ENCODE results near the gene HLA-DQB2. TPM values are rescaled to one million over a fixed set of nuclear protein-coding genes. Genes with fewer than 3 reads are reported as not detected.

The HLA-DQB2 gene
- total RNA-seq, 1 experiment from 2014 or later: not detected

DNA sequence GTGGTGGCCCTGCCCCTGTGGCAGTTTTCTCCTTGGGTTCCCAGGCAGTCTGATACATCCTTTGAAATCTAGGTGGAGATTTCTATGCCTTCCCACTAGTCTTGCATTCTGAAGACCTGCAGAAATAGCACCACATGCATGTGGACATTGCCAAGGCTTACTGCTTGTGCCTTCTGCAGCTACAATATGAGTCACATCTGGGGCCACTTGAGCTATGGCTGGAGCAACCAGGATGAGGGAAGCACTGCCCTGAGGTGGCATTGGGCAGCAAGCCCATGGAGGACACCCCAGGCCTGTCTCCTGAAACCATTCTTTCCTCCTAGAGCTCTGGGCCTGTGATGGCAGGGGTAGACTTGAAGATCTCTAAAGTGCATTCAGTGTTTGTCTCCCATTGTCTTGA, 15.7 kb upstream of the HLA-DQB2 start:
- POLR2A ChIA-PET (ENCODE audit: unreplicated experiment): no interaction called here
- intact Hi-C loops (cut with micrococcal nuclease): no loop called here
- DNase-seq (no peak), ATAC-seq (no peak)
- no peaks in the 10 kb centered on the region for H3K9me2 ChIP-seq (replicated peaks; ENCODE audit: low read length)
- no peak overlapping the region for H3K4me2 ChIP-seq (ENCODE audit: low read length)
- H3K27ac ChIP-seq (ENCODE audit: low read length): no peak overlapping the region
- TF ChIP-seq EZH2 (IDR thresholded peaks at IDR 0.05; ENCODE audit: low read length, unreplicated experiment): no peak
- no peak for TF ChIP-seq EZH2phosphoT487 (IDR thresholded peaks at IDR 0.05; ENCODE audit: borderline replicate concordance, low read length)
- no peak for TF ChIP-seq CTCF (conservative IDR thresholded peaks at IDR 0.05; ENCODE audit: low read depth, low read length)
- no peaks in the 10 kb centered on the region for H3K79me2 ChIP-seq (ENCODE audit: low read length)
- H3K4me1 ChIP-seq (ENCODE audit: insufficient read depth, low read length): no peaks in the 10 kb centered on the region
- no peaks in the 10 kb centered on the region for H3K36me3 ChIP-seq (ENCODE audit: low read depth, low read length)
- peaks cover 45% of the 10 kb centered on the region for H3K27me3 ChIP-seq (ENCODE audit: low read length)
- H2AFZ ChIP-seq (ENCODE audit: low read length): no peak overlapping the region
- no peak overlapping the region for H3K4me3 ChIP-seq (ENCODE audit: low read length)
- H4K20me1 ChIP-seq (ENCODE audit: low read length): no peaks in the 10 kb centered on the region
- CTCF ChIA-PET: no interaction called here
- H3F3A ChIP-seq (ENCODE audit: low read length, unreplicated experiment): no peaks in the 10 kb centered on the region
- no TSS peak for BruUV-seq (replicated peaks)
- no peak overlapping the region for H3K9ac ChIP-seq (ENCODE audit: low read length)
- no peaks in the 10 kb centered on the region for H3K9me3 ChIP-seq (ENCODE audit: low read length)

DNA sequence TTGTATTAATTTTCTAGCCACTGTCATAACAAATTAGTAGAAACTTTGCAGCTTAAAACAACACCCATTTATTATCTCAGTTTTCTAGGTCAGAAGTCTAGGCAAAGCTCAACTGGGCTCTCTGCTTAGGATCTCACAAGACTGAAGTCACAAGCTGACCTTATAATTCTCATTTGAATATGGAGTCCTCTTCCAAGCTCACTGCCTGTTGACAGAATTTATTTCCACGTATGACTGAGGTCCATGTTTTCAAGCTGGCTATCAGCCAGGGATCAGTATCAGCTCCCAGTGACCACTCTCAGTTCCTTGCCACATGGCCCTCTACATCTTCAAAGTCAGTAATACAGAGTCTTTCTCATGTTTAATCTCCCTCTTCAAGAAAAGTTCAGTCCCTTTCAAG, 11.7 kb upstream of the HLA-DQB2 start:
- H3F3A ChIP-seq (ENCODE audit: low read length, unreplicated experiment): no peaks in the 10 kb centered on the region
- H3K9ac ChIP-seq (ENCODE audit: low read length): no peak overlapping the region
- no peak overlapping the region for H3K4me3 ChIP-seq (ENCODE audit: low read length)
- ATAC-seq (no peak), DNase-seq (no peak)
- POLR2A ChIA-PET (ENCODE audit: unreplicated experiment): no interaction called here
- BruUV-seq (replicated peaks): no TSS peak
- H3K4me1 ChIP-seq (ENCODE audit: insufficient read depth, low read length): no peaks in the 10 kb centered on the region
- no peak overlapping the region for H2AFZ ChIP-seq (ENCODE audit: low read length)
- peaks cover 67% of the 10 kb centered on the region for H3K27me3 ChIP-seq (ENCODE audit: low read length)
- no peaks in the 10 kb centered on the region for H4K20me1 ChIP-seq (ENCODE audit: low read length)
- TF ChIP-seq CTCF (conservative IDR thresholded peaks at IDR 0.05; ENCODE audit: low read depth, low read length): no peak
- no peak for TF ChIP-seq EZH2phosphoT487 (IDR thresholded peaks at IDR 0.05; ENCODE audit: borderline replicate concordance, low read length)
- TF ChIP-seq EZH2 (IDR thresholded peaks at IDR 0.05; ENCODE audit: low read length, unreplicated experiment): no peak
- H3K4me2 ChIP-seq (ENCODE audit: low read length): no peak overlapping the region
- H3K27ac ChIP-seq (ENCODE audit: low read length): no peak overlapping the region
- intact Hi-C loops (cut with micrococcal nuclease): no loop called here
- no peaks in the 10 kb centered on the region for H3K79me2 ChIP-seq (ENCODE audit: low read length)
- no peaks in the 10 kb centered on the region for H3K9me3 ChIP-seq (ENCODE audit: low read length)
- H3K36me3 ChIP-seq (ENCODE audit: low read depth, low read length): no peaks in the 10 kb centered on the region
- CTCF ChIA-PET: no interaction called here
- H3K9me2 ChIP-seq (replicated peaks; ENCODE audit: low read length): no peaks in the 10 kb centered on the region

DNA sequence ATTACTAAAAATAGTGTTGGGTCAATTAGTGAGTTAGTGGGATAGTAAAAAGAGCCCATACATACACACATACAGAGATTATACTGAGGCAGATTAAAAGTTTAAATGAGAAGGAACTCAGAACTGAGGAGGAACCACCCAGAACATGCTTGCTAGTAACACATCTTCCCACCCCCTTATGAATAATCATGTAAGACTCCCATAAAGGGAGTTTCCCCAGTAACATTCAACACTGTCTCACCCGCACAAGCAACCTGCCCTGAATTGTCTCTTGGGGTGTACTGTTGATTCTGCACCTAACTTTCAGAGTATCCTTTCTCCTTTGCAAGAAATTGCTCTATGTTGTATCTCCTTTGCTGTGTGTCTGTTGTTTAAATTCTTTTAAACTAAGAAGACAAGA, 11.1 kb upstream of the HLA-DQB2 start:
- no peak overlapping the region for H3K4me3 ChIP-seq (ENCODE audit: low read length)
- POLR2A ChIA-PET (ENCODE audit: unreplicated experiment): no interaction called here
- H2AFZ ChIP-seq (ENCODE audit: low read length): no peak overlapping the region
- no peak for ATAC-seq
- H3K4me1 ChIP-seq (ENCODE audit: insufficient read depth, low read length): no peaks in the 10 kb centered on the region
- no peak overlapping the region for H3K27ac ChIP-seq (ENCODE audit: low read length)
- CTCF ChIA-PET: no interaction called here
- peaks cover 66% of the 10 kb centered on the region for H3K27me3 ChIP-seq (ENCODE audit: low read length)
- H3K9ac ChIP-seq (ENCODE audit: low read length): no peak overlapping the region
- no peaks in the 10 kb centered on the region for H3K9me2 ChIP-seq (replicated peaks; ENCODE audit: low read length)
- DNase-seq: no peak
- no peaks in the 10 kb centered on the region for H4K20me1 ChIP-seq (ENCODE audit: low read length)
- no peaks in the 10 kb centered on the region for H3K9me3 ChIP-seq (ENCODE audit: low read length)
- no peaks in the 10 kb centered on the region for H3K79me2 ChIP-seq (ENCODE audit: low read length)
- H3K4me2 ChIP-seq (ENCODE audit: low read length): no peak overlapping the region
- intact Hi-C loops (cut with micrococcal nuclease): no loop called here
- no peaks in the 10 kb centered on the region for H3F3A ChIP-seq (ENCODE audit: low read length, unreplicated experiment)
- TF ChIP-seq CTCF (conservative IDR thresholded peaks at IDR 0.05; ENCODE audit: low read depth, low read length): no peak
- no peak for TF ChIP-seq EZH2phosphoT487 (IDR thresholded peaks at IDR 0.05; ENCODE audit: borderline replicate concordance, low read length)
- no peak for TF ChIP-seq EZH2 (IDR thresholded peaks at IDR 0.05; ENCODE audit: low read length, unreplicated experiment)
- no TSS peak for BruUV-seq (replicated peaks)
- no peaks in the 10 kb centered on the region for H3K36me3 ChIP-seq (ENCODE audit: low read depth, low read length)

Data from PC-3 (cell line).